Ovary (tissue), 9 donors: ENCODE results near the gene BSN. TPM values are rescaled to one million over a fixed set of nuclear protein-coding genes. Genes with fewer than 3 reads are reported as not detected.

ENCODE experiments used
- DNase-seq, 5 donors: peaks; one replicate each; pipeline ENCODE4 v3.0.0-alpha.2; 2019 to 2020
- H3K27ac ChIP-seq, 2 donors: fragments of 200-600 bp; one replicate each; pipeline versions ENCODE4 v1.5.1 to v1.8.0; 2019 to 2022
- H3K27me3 ChIP-seq: fragments of 200-600 bp; one replicate; pipeline ENCODE4 v1.8.0; 2022
- H3K36me3 ChIP-seq: fragments of 200-600 bp; sonication (generic); one replicate; pipeline ENCODE4 v1.5.1; 2019
- H3K4me1 ChIP-seq: one replicate; pipeline ENCODE4 v1.8.1; 2013; ENCODE audit warnings: mild to moderate bottlenecking, moderate library complexity; ENCODE audit not compliant: insufficient read depth
- H3K4me3 ChIP-seq: fragments of 200-600 bp; sonication (generic); one replicate; pipeline ENCODE4 v1.5.1; 2017
- H3K9me3 ChIP-seq, 2 donors: fragments of 200-600 bp in 1 of 2; sonication (generic) in 1 of 2; one replicate each; pipeline versions ENCODE4 v1.5.1 to v1.8.1; 2013 to 2019; ENCODE audit warnings: mild to moderate bottlenecking in 1 of 2, moderate library complexity in 1 of 2
- CTCF ChIP-seq, 3 donors: fragments of 450-650 bp in 2 of 3; fragments of 200-600 bp in 1 of 3; IDR thresholded peaks; one replicate each; pipeline versions ENCODE4 v1.5.1 to v1.8.0; 2016 to 2022; ENCODE audit warnings: antibody characterized with exemption in 3 of 3, mild to moderate bottlenecking in 1 of 3
- EP300 ChIP-seq: sonication (generic); formaldehyde crosslinking; IDR thresholded peaks from one replicate; pipeline ENCODE4 v1.6.1; 2017; ENCODE audit warnings: antibody characterized with exemption
- POLR2A ChIP-seq: fragments of 450-650 bp; IDR thresholded peaks from one replicate; pipeline ENCODE4 v1.6.1; 2017; ENCODE audit warnings: antibody characterized with exemption, mild to moderate bottlenecking, moderate library complexity
- WGBS, 3 donors: extraction: QIAGEN DNeasy Blood & Tissue Kit in 1 of 3; methylation state at CpG; one replicate each; pipeline versions ENCODE4 v1.1.5 to v1.1.7; 2013 to 2017; 5-methylcytosine and 5-hydroxymethylcytosine counted together
- intact Hi-C, 4 donors: fragments of 100-400 bp; cut with DNase I; formaldehyde crosslinking; loops; one replicate each; pipeline versions ENCODE4 v1.11.0 to v1.15.1; 2022 to 2023
- polyA plus RNA-seq, 2 donors: library from polyadenylated mRNA; stranded (reverse); fragments of 200-250 nt in 1 of 2; fragments of 350-450 nt in 1 of 2; fragmentation: Illumina TruSeq in 1 of 2; extraction: RNeasy Lipid Tissue Mini Kit (QIAGEN cat#74804) in 1 of 2; gene quantifications; one replicate each; pipeline ENCODE4 v1.2.3, GENCODE V29; 2013 to 2014
- total RNA-seq, 7 donors: library from RNA; depleted of rRNA in 2 of 7; stranded (reverse); fragments of >200 nt in 2 of 7; fragmentation: NEBNext Ultra II Directional in 3 of 7; extraction: Animal tissue kit (Norgen Biotek cat#: 25700) in 3 of 7; gene quantifications; one replicate each; pipeline versions ENCODE4 v1.1.0 to v1.2.4, GENCODE V29; 2016 to 2023
- donor health status: DM: no; HTN: no; CAD: no; lungs with moderate emphysema.
- donor health status: DM: no; HTN: no; CAD: no.
- donor health status: Bipolar disorder and iron deficiency.
- donor health status: DM: yes; HTN: yes; CAD: no.
- donor health status: DM: no; HTN: no; CAD: no.
- donor health status: DM: yes; HTN: yes; CAD: no.

BSN gene
- total and polyA plus RNA-seq, 9 donors = 0.12 to 3.5 (median 0.77) TPM

GRCh38 chr3:49663831-49664230 is 109.6 kb downstream of the BSN start:
- Histone ChIP-seq H3K4me3 (no peak overlapping the region), H3K27me3 (no peaks in the 10 kb centered on the region)

GRCh38 chr3:49664300-49664699 is 110.0 kb downstream of the BSN start:
- no peak overlapping the region for H3K27ac ChIP-seq
- intact Hi-C loops = no loop called here
- DNase-seq = no peak
- no peaks in the 10 kb centered on the region for H3K36me3 ChIP-seq
- no peaks in the 10 kb centered on the region for H3K4me1 ChIP-seq
- no peaks in the 10 kb centered on the region for H3K9me3 ChIP-seq
- no peak overlapping the region for H3K4me3 ChIP-seq
- 84 to 91% (median 89%) methylated on average over 10 to 11 of the region's 11 CpGs for WGBS, 3 donors
- no peaks in the 10 kb centered on the region for H3K27me3 ChIP-seq
- TF ChIP-seq CTCF (IDR thresholded peaks at IDR 0.05) (no peak), POLR2A (no peak), EP300 (no peak)

More at GRCh38 chr3:49663831-49664230, 109.6 kb downstream of the BSN start:
- no peaks in the 10 kb centered on the region for H3K36me3 ChIP-seq
- no peaks in the 10 kb centered on the region for H3K4me1 ChIP-seq
- no peak for DNase-seq
- 97 to 100% (median 100%) methylated on average over 1 of the region's 1 CpG for WGBS, 3 donors
- TF ChIP-seq CTCF (IDR thresholded peaks at IDR 0.05) (no peak), POLR2A (no peak), EP300 (no peak)
- no peaks in the 10 kb centered on the region for H3K9me3 ChIP-seq
- no peak overlapping the region for H3K27ac ChIP-seq
- intact Hi-C loops = no loop called here

- Histone ChIP-seq H3K27ac (no peak overlapping the region), H3K9me3 (no peaks in the 10 kb centered on the region), H3K36me3 (no peaks in the 10 kb centered on the region), H3K27me3 (no peaks in the 10 kb centered on the region), H3K4me3 (no peak overlapping the region), H3K4me1 (no peaks in the 10 kb centered on the region)
- no peak for TF ChIP-seq POLR2A
- no peak for TF ChIP-seq CTCF (IDR thresholded peaks at IDR 0.05)
- no peak for TF ChIP-seq EP300
- 74 to 77% (median 77%) methylated on average over 6 of the region's 6 CpGs for WGBS, 3 donors
- no peak for DNase-seq
- intact Hi-C loops = loop anchor here in 2 of 4 donors (5.0 kb wide), 2 partner anchors 109 to 119 kb away; no protein-coding TSS in a partner anchor
These were observed 111.7 kb downstream of the BSN start for GRCh38 chr3:49665822-49666519.

- intact Hi-C loops = loop anchor here in 2 of 4 donors (5.0 kb wide), 2 partner anchors 109 to 119 kb away; no protein-coding TSS in a partner anchor
- DNase-seq = no peak
- H3K27ac ChIP-seq = no peak overlapping the region
- H3K36me3 ChIP-seq = no peaks in the 10 kb centered on the region
- 10 to 11% (median 11%) methylated on average over 8 of the region's 8 CpGs for WGBS, 3 donors
- no peaks in the 10 kb centered on the region for H3K27me3 ChIP-seq
- H3K4me1 ChIP-seq = no peaks in the 10 kb centered on the region
- TF ChIP-seq EP300 (no peak), POLR2A (no peak), CTCF (IDR thresholded peaks at IDR 0.05) (no peak)
- no peaks in the 10 kb centered on the region for H3K9me3 ChIP-seq
- H3K4me3 ChIP-seq = no peak overlapping the region
These were observed 112.3 kb downstream of the BSN start for GRCh38 chr3:49666592-49666991.
